HCT116 (cell line): ENCODE measurements around the gene CNPY1.

ENCODE experiments used
- CEBPB ChIP-seq: IDR thresholded peaks from 2 replicates; pipeline ENCODE4 v1.6.1; 2012; ENCODE audit warnings: low read depth
- CTCF ChIP-seq, 3 experiments: fragments of 200-600 bp in 1 of 3; sonication (generic) in 1 of 3; IDR thresholded peaks in 2 of 3; conservative IDR thresholded peaks in 1 of 3; 2 replicates each; pipeline ENCODE4 v1.5.1; 2012 to 2017; ENCODE audit warnings: low read depth in 2 of 3, low read length in 2 of 3, antibody characterized with exemption in 1 of 3, borderline replicate concordance in 1 of 3, control low read depth in 1 of 3, mild to moderate bottlenecking in 1 of 3, mixed read lengths in 1 of 3, mixed run types in 1 of 3, moderate library complexity in 1 of 3; ENCODE audit not compliant: insufficient read depth in 1 of 3
- EZH2 ChIP-seq: fragments of 200-600 bp; sonication (generic); IDR thresholded peaks from 2 replicates; pipeline ENCODE4 v1.6.1; 2017; ENCODE audit warnings: antibody characterized with exemption, mixed run types
- EZH2phosphoT487 ChIP-seq: fragments of 200-600 bp; IDR thresholded peaks from 2 replicates; pipeline ENCODE4 v1.6.1; 2018; ENCODE audit warnings: antibody characterized with exemption, borderline replicate concordance
- FOSL1 ChIP-seq: IDR thresholded peaks from 2 replicates; pipeline ENCODE4 v1.6.1; 2012; ENCODE audit warnings: low read depth
- JUND ChIP-seq: IDR thresholded peaks from 2 replicates; pipeline ENCODE4 v1.6.1; 2012
- MAX ChIP-seq: IDR thresholded peaks from 2 replicates; pipeline ENCODE4 v1.6.1; 2012
- POLR2A ChIP-seq: IDR thresholded peaks from 2 replicates; pipeline ENCODE4 v1.7.0; 2011; ENCODE audit warnings: borderline replicate concordance; ENCODE audit not compliant: insufficient read depth, insufficient read length; ENCODE audit errors: extremely low read depth
- POLR2AphosphoS5 ChIP-seq: IDR thresholded peaks from 2 replicates; pipeline ENCODE4 v1.6.1; 2011; ENCODE audit warnings: mild to moderate bottlenecking, low read depth, low read length, moderate library complexity
- REST ChIP-seq: IDR thresholded peaks from 2 replicates; pipeline ENCODE4 v1.6.1; 2012; ENCODE audit warnings: low read depth
- SIN3A ChIP-seq: IDR thresholded peaks from 2 replicates; pipeline ENCODE4 v1.6.1; 2012; ENCODE audit warnings: low read depth
- SP1 ChIP-seq: IDR thresholded peaks from 2 replicates; pipeline ENCODE4 v1.6.1; 2012; ENCODE audit warnings: low read depth
- ZBTB33 ChIP-seq: IDR thresholded peaks from 2 replicates; pipeline ENCODE4 v1.6.1; 2011; ENCODE audit warnings: mild to moderate bottlenecking, low read length, moderate library complexity; ENCODE audit not compliant: insufficient replicate concordance; ENCODE audit errors: extremely low read depth

GRCh38 chr7:155516466-155516865 lies 29.9 kb downstream of the CNPY1 start:
- TF ChIP-seq CTCF (IDR thresholded peaks at IDR 0.05 in 2 of 3, conservative IDR thresholded peaks at IDR 0.05 in 1 of 3; ENCODE audit: borderline replicate concordance in 1 of 3, insufficient read depth in 1 of 3, low read depth in 2 of 3, low read length in 2 of 3): no peak
- TF ChIP-seq POLR2AphosphoS5: no peak
- TF ChIP-seq SP1: no peak
- TF ChIP-seq REST: no peak
- no peak for TF ChIP-seq MAX
- TF ChIP-seq ZBTB33: no peak
- TF ChIP-seq EZH2: no peak
- no peak for TF ChIP-seq EZH2phosphoT487
- no peak for TF ChIP-seq JUND
- no peak for TF ChIP-seq POLR2A
- no peak for TF ChIP-seq SIN3A
- TF ChIP-seq FOSL1: no peak
- TF ChIP-seq CEBPB: no peak
